COLO829 (cell line): ENCODE measurements around the gene MEI4.
A peak's percentile ranks its signal among the peaks of the same experiment; 100 is the strongest.
"Not testable (repeated sequence)": the region's sequence is repeated elsewhere in the genome, so short reads cannot be mapped to it uniquely, and the experiment has no call there.

ENCODE experiments used
- DNase-seq: peaks from one replicate; pipeline ENCODE4 v3.0.0; 2012; ENCODE audit warnings: low spot score

Gene MEI4

GRCh38 chr6:77683515-77683914 lies 30.7 kb downstream of the MEI4 start:
- no peak for DNase-seq

DNA sequence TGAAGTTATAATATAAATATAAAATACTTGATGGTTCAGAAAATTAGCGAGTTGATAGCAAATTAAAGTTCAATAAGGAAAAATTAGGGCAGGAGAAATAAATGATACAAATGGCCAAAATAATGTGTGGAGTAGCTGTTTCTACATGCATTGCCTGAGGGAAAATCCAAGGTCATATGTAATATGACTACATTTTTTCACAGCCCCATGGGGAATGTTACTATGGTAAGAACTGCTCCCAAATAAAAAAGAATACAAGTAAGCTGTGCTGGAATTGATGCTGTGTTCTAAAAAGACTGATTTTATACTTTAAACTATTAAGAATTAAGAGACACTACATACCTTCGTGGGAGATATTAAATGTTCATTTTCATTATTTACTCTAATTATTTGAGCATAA lies 34.1 kb downstream of the MEI4 start:
- DNase-seq, result no peak

DNA sequence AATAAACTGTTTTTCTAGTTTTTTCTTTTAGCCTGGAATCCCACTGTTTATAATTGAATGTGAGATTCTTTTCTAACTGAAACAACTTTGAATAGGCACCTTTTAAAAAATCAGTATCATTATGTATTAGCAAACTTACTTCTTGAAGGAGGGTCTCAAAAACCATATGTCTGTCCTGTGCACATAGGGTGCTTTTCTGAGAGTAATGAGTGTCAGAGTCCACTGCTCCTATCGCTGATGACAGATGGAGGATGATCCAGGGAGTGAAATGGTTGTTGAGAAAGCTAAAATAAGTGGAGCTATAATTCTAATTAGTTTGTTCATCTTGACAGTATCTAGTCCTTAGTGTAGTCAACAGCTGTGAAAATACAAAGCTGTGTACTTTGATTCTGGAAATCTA lies 35.8 kb downstream of the MEI4 start:
- no peak for DNase-seq

GRCh38 chr6:77700095-77700494 lies 47.3 kb downstream of the MEI4 start:
- DNase-seq, result not testable (repeated sequence)

DNA sequence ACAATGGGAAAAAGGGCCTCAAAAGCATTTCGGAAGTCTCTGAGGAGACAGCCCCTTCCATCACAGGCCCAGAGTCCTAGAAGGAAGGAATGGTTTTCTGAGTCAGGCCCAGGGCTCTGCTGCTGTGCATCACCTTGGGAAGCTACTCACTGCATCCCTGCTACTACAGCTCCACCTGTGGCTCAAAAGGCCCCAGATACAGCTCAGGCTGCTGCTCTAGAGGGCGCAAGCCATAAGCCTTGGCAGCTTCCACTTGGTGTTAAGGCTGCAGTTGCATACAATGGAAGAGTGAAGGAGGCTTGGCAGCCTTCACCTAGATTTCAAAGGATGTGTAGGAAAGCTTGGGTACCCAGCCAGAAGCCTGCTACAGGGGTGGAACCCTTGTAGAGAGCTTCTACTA lies 54.8 kb downstream of the MEI4 start:
- DNase-seq, result no peak

- DNase-seq, result no peak
Observed at GRCh38 chr6:77715588-77715987, 62.7 kb downstream of the MEI4 start.

- no peak for DNase-seq
Observed at GRCh38 chr6:77716311-77716710, 63.5 kb downstream of the MEI4 start.

DNA sequence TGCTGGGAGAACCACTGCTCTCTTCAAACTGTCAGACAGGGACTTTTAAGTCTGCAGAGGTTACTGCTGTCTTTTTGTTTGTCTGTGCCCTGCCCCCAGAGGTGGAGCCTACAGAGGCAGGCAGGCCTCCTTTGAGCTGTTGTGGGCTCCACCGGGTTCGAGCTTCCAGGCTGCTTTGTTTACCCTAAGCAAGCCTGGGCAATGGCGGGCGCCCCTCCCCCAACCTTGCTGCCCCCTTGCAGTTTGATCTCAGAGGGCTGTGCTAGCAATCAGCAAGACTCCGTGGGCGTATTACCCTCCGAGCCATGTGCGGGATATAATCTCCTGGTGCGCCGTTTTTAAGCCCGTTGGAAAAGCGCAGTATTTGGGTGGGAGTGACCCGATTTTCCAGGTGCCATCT lies 83.2 kb downstream of the MEI4 start:
- DNase-seq, result not testable (repeated sequence)

- DNase-seq, result peak; percentile 6
Observed at GRCh38 chr6:77740380-77740779, 87.5 kb downstream of the MEI4 start.

DNA sequence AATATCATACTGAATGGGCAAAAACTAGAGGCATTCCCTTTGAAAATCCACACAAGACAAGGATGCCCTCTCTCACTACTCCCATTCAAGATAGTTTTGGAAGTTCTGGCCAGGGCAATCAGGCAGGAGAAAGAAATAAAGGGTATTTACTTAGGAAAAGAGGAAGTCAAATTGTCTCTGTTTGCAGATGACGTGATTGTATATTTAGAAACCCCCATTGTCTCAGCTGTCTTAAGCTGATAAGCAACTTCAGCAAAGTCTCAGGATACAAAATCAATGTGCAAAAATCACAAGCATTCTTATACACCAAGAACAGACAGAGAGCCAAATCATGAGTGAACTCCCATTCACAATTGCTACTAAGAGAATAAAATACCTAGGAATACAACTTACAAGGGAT lies 99.3 kb downstream of the MEI4 start:
- DNase-seq, result not testable (repeated sequence)

DNA sequence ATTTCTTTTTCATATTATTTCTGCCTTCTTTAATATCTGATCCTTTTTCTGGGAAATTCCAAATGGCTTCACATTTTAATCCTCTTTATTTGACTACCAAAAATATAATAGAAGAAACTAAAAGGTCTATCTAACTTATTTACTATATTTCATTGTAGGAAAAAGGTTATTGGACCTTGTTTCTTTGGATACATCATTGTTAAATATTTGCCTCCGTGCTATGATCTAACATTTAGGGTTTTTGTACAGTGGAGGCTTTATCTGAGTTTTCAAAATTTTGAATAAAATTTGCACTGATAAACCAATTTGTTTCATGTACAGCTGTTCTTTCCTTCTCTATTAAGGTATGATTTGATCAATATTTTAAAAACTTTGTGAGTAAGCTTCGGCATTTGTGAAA lies 109.5 kb downstream of the MEI4 start:
- no peak for DNase-seq

DNA sequence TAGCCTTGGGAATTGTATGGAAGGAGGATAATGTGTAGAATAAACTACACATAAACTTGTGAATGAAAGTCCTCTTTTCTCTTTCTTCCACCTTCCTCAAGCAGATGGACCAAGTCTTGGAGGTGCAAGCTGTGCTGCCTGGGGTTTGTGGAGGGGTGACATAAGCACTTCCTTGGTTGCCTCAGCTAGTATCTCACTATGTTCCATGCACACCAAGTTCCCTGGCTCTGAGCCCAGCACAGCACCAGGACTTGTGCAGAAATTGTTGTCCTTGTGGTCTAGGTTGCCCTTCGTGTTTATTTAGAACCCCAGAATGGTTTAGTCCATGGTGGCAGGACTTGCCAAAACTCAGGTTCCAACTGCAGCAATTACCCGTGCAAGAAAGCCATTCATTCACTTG lies 110.3 kb downstream of the MEI4 start:
- no peak for DNase-seq

GRCh38 chr6:77764364-77764763 lies 111.5 kb downstream of the MEI4 start:
- DNase-seq, result no peak

- no peak for DNase-seq
Observed at GRCh38 chr6:77773157-77773822, 120.5 kb downstream of the MEI4 start.

DNA sequence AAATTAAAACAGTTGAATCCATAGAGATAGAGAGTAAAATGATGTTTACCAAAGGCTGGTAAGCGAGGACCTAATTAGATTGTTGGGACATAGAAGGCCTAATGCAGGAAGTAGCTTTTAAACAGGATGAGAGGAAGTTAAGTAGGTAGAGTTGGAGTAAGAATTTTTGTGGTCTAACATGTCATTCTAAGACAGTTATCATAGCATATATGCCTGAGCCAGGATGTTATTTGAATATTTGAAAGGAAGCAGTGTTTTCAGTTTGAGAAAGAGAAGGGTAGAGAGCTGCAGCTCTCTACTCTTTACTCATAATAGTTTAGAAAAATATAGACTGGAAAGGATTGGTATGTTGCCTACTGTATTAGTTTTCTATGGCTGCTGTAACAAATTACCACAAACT lies 121.6 kb downstream of the MEI4 start:
- DNase-seq, result no peak

DNA sequence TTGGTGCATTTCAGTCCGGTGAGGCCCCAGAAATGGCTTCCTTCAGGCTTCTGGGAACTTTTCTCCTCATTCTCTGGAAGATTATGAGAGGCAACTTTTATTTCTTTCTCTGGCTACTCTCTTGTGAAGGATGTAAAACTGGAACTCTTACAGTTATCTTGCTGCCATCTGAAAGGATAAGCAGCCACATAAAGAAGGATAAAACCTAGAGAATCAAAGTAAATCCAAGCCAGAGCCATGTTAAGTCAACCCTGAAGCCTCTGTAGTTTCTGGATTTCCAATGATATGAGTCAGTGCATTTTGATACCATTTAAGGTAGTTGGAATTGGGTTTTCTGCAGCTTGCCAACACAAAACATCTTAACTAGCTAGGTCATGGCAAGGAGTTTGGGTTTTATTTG lies 123.6 kb downstream of the MEI4 start:
- DNase-seq, result no peak

DNA sequence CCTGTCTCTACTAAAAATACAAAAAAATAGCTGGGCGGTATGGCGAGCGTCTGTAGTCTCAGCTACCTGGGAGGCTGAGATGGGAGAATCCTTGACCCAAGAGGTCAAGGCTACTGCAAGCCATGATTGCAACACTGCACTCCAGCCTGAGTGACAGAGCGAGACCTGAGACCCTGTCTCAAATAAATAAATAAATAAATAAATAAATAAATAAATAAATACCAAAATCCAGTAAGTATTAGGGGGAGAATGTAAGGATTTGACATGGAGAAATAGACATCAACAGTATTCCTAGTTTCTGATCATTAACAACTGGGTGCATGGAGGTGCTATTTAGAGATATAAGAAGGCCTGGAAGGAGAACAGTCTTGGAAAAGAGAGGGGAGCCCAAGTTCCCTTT lies 125.7 kb downstream of the MEI4 start:
- no peak for DNase-seq

DNA sequence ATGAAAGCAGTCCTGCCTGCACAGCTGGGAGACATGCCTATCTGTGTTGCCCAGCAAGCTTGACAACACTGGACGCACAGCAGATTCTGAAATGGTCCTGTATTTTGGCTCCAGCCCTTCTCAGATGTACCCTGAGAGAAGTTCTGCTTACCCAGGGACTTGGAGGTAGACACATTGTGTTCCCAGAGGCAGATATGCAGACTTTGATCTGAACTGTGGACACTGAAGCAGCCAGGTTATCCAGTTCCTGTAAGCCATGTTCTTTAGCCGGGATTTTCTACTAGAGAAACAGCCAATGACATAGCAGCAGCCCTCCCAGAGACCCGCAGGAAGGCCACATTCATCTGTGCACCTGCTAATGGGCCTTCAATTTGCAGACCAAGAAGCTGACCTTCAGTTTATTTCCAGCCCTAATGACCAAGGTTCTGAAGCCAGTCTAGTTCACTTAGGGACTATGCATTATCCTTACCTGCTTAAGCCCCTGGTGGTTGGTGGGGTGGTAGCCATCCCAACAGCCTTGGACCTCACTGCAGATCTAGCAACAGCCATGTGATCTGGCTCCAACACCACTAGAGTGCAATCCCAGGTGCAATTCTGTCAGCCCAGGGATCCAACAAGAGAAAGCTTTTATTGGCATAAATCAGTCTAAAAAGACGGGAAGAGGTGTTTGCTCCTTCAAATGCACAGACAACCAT lies 134.2 kb downstream of the MEI4 start:
- no peak for DNase-seq

GRCh38 chr6:77796824-77797809 lies 144.3 kb downstream of the MEI4 start:
- no peak for DNase-seq

GRCh38 chr6:77812304-77812703 lies 159.5 kb downstream of the MEI4 start:
- DNase-seq, result no peak

GRCh38 chr6:77813090-77813489 lies 160.3 kb downstream of the MEI4 start:
- DNase-seq, result no peak

- no peak for DNase-seq
Observed at GRCh38 chr6:77814119-77814518, 161.3 kb downstream of the MEI4 start.

DNA sequence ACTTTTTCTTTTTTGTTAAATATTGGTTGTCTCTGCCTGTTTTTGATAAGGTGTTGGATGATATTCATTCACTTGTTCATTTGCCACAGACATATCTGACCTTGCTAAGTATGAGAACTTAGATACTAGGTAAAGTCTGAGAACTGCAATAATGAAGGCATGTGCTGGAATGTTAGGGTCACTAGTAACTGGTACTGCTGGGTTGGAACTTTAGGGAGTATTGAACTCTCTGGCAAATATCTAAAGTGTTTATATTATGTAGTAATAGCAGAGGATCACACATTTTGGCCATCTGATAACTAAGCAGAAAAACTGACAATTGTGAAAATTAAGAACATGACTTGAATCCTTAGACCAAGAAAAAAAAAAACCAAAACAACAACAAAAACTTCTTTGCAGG lies 162.7 kb downstream of the MEI4 start:
- no peak for DNase-seq
